Astrocyte (in vitro differentiated cells and primary cell): ENCODE measurements around the gene S1PR1. TPM values are rescaled to one million over a fixed set of nuclear protein-coding genes. Genes with fewer than 3 reads are reported as not detected.
"Not testable (repeated sequence)": the region's sequence is repeated elsewhere in the genome, so short reads cannot be mapped to it uniquely, and the experiment has no call there.

ENCODE experiments used
- DNase-seq: peaks from one replicate; pipeline ENCODE4 v3.0.0-alpha.2; 2010; ENCODE audit warnings: low read depth
- FAIRE-seq: peaks from 2 replicates; lab custom pipeline; 2011; peaks lifted over from hg19 to GRCh38; lab: Jason Lieb, UNC
- H2AFZ ChIP-seq: 2 replicates; pipeline ENCODE4 v1.6.0; 2012; ENCODE audit warnings: low read depth, low read length, inconsistent platforms
- H3K27ac ChIP-seq: 2 replicates; pipeline ENCODE4 v1.5.1; 2011; ENCODE audit warnings: low read depth, low read length, inconsistent platforms
- H3K27me3 ChIP-seq: 2 replicates; pipeline ENCODE4 v1.6.0; 2011; ENCODE audit warnings: low read length, inconsistent platforms; ENCODE audit not compliant: insufficient read depth
- H3K36me3 ChIP-seq: 2 replicates; pipeline ENCODE4 v1.5.1; 2011; ENCODE audit warnings: low read length, inconsistent platforms; ENCODE audit not compliant: insufficient read depth
- H3K4me1 ChIP-seq: 2 replicates; pipeline ENCODE4 v1.5.1; 2011; ENCODE audit warnings: low read length, inconsistent platforms; ENCODE audit not compliant: insufficient read depth
- H3K4me2 ChIP-seq: 2 replicates; pipeline ENCODE4 v1.6.0; 2012; ENCODE audit warnings: low read length, inconsistent platforms
- H3K4me3 ChIP-seq: 2 replicates; pipeline ENCODE4 v1.5.1; 2011; ENCODE audit warnings: low read depth, mild to moderate bottlenecking, low read length, inconsistent platforms; ENCODE audit not compliant: insufficient read depth
- H3K79me2 ChIP-seq: 2 replicates; pipeline ENCODE4 v1.6.0; 2012; ENCODE audit warnings: mild to moderate bottlenecking, low read length, inconsistent platforms; ENCODE audit not compliant: insufficient read depth
- H3K9ac ChIP-seq: 2 replicates; pipeline ENCODE4 v1.6.0; 2012; ENCODE audit warnings: mild to moderate bottlenecking, low read length, inconsistent platforms
- H3K9me3 ChIP-seq: 2 replicates; pipeline ENCODE4 v1.5.1; 2012; ENCODE audit warnings: low read depth, mild to moderate bottlenecking, low read length, inconsistent platforms; ENCODE audit not compliant: insufficient read depth
- H4K20me1 ChIP-seq: 2 replicates; pipeline ENCODE4 v1.6.0; 2012; ENCODE audit warnings: low read length, inconsistent platforms; ENCODE audit not compliant: insufficient read depth
- H3K27ac Mint-ChIP-seq: one replicate; pipeline ENCODE4 v1.8.0; 2021; ENCODE audit warnings: mild to moderate bottlenecking, mixed read lengths; ENCODE audit not compliant: unreplicated experiment
- H3K27me3 Mint-ChIP-seq: one replicate; pipeline ENCODE4 v1.8.0; 2021; ENCODE audit warnings: low read depth, mixed read lengths; ENCODE audit not compliant: unreplicated experiment
- H3K36me3 Mint-ChIP-seq: one replicate; pipeline ENCODE4 v1.8.0; 2021; ENCODE audit warnings: low read depth, mixed read lengths; ENCODE audit not compliant: unreplicated experiment
- H3K4me1 Mint-ChIP-seq: one replicate; pipeline ENCODE4 v1.8.0; 2021; ENCODE audit warnings: low read depth, mixed read lengths; ENCODE audit not compliant: unreplicated experiment
- H3K4me3 Mint-ChIP-seq: one replicate; pipeline ENCODE4 v1.8.0; 2021; ENCODE audit warnings: mild to moderate bottlenecking, moderate library complexity, mixed read lengths; ENCODE audit not compliant: unreplicated experiment
- H3K9me3 Mint-ChIP-seq: one replicate; pipeline ENCODE4 v1.8.0; 2021; ENCODE audit warnings: mild to moderate bottlenecking, mixed read lengths; ENCODE audit not compliant: unreplicated experiment
- CTCF ChIP-seq: IDR thresholded peaks from 2 replicates; pipeline ENCODE4 v1.5.1; 2011; ENCODE audit warnings: low read depth, mild to moderate bottlenecking, inconsistent platforms, low read length, moderate library complexity; ENCODE audit not compliant: insufficient read depth
- EZH2 ChIP-seq: IDR thresholded peaks from 2 replicates; pipeline ENCODE4 v1.6.1; 2012; ENCODE audit warnings: mild to moderate bottlenecking, low read length, inconsistent platforms; ENCODE audit not compliant: insufficient read depth
- total RNA-seq: library from RNA; stranded (reverse); gene quantifications from 2 replicates; pipeline ENCODE4 v1.2.1, GENCODE V29; 2021

S1PR1 gene
- total RNA-seq, 1 donor from 2014 or later = 14.4 TPM

DNA sequence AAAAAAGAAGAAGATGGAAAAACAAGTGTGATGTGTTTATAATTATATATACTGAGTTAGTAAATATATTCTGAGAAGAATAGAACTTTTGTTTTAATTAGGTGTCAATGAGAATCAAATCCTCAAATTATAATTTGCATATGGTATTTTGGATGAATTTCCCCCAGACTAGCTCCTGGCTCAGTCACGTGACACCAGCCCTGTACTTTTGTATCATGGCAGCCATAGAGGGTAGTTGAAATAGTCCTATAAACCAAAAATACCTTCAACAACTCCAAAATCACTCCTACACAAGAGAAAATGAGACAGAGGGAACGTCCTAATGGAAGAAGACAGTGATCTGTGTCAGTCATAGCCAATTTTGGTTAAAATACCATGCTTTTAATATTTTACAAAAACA lies 9.0 kb upstream of the S1PR1 start:
- TF ChIP-seq CTCF (no peak), EZH2 (no peak)
- H3K36me3 Mint-ChIP-seq = no peaks in the 10 kb centered on the region

DNA sequence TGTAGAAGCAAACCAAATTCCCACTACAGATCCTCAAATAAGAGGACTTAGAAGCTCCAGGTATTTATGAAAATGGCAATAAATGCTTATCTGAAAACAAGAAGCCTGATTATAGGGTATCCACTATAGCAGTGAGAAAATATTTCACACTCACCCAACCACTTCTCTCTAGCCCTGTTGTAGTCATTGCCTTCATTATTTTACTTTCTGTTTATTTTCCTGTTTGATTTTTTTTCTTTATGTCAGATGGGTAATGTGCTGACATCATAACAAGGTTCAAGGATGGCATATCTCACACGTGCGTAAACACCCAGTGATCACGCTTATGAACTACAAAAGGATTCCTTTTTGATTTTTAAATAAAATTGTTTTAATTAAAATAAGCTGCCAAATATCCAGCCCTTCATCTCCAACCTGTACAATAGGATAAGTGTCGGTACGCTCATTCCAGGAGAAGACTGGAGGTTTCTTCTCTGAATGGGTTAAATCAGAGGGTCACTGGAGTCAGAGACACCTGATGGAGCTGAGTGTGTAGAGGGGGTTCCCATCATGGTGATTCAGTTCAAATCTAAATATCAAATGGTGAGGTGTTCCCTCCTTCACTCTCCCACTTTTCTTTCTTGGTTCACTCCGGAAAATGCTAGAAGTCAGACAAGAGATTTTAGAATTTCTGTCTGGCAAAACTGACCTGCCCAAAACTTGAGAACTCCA lies 8.2 kb upstream of the S1PR1 start:
- H3K4me1 Mint-ChIP-seq = no peaks in the 10 kb centered on the region
- H3K27me3 Mint-ChIP-seq = peaks cover 2% of the 10 kb centered on the region
- Histone ChIP-seq H4K20me1 (no peaks in the 10 kb centered on the region), H3K4me3 (no peak overlapping the region), H3K79me2 (no peaks in the 10 kb centered on the region), H3K36me3 (no peaks in the 10 kb centered on the region), H3K27ac (no peak overlapping the region), H3K27me3 (no peaks in the 10 kb centered on the region), H3K4me2 (no peak overlapping the region), H3K9me3 (no peaks in the 10 kb centered on the region), H3K4me1 (no peaks in the 10 kb centered on the region), H2AFZ (no peak overlapping the region), H3K9ac (no peak overlapping the region)
- DNase-seq = no peak
- H3K27ac Mint-ChIP-seq = no peak overlapping the region
- TF ChIP-seq EZH2 = no peak
- TF ChIP-seq CTCF = no peak
- H3K4me3 Mint-ChIP-seq = no peak overlapping the region
- no peaks in the 10 kb centered on the region for H3K9me3 Mint-ChIP-seq
- FAIRE-seq = no peak
- H3K36me3 Mint-ChIP-seq = no peaks in the 10 kb centered on the region

More for the DNA sequence above, 9.0 kb upstream of the S1PR1 start:
- no peak overlapping the region for H3K4me3 ChIP-seq
- H3K9ac ChIP-seq = no peak overlapping the region
- H4K20me1 ChIP-seq = no peaks in the 10 kb centered on the region
- peaks cover 2% of the 10 kb centered on the region for H3K27me3 Mint-ChIP-seq
- no peaks in the 10 kb centered on the region for H3K79me2 ChIP-seq
- H3K36me3 ChIP-seq = no peaks in the 10 kb centered on the region
- H3K9me3 Mint-ChIP-seq = no peaks in the 10 kb centered on the region
- no peak for FAIRE-seq
- H3K27ac ChIP-seq = no peak overlapping the region
- H3K4me2 ChIP-seq = no peak overlapping the region
- H3K4me3 Mint-ChIP-seq = no peak overlapping the region
- no peak for DNase-seq
- H2AFZ ChIP-seq = no peak overlapping the region
- no peak overlapping the region for H3K27ac Mint-ChIP-seq
- H3K27me3 ChIP-seq = no peaks in the 10 kb centered on the region
- no peaks in the 10 kb centered on the region for H3K4me1 ChIP-seq
- no peaks in the 10 kb centered on the region for H3K9me3 ChIP-seq
- H3K4me1 Mint-ChIP-seq = no peaks in the 10 kb centered on the region

DNA sequence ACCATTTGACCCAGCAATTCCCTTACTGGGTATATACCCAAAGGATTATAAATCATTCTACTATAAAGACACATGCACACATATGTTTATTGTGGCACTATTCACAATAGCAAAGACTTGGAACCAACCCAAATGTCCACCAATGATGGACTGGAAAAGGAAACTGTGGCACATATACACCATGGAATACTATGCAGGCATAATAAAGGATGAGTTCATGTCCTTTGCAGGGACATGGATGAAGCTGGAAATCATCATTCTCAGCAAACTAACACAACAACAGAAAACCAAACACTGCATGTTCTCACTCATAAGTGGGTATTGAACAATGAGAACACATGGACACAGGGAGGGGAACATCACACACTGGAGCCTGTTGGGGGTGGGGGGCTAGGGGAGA lies 4.6 kb upstream of the S1PR1 start:
- H3K4me1 ChIP-seq, H4K20me1 ChIP-seq, H3K9ac ChIP-seq, DNase-seq, H3K27ac ChIP-seq, H3K27ac Mint-ChIP-seq, H3K4me2 ChIP-seq, H3K27me3 ChIP-seq, H2AFZ ChIP-seq, H3K4me1 Mint-ChIP-seq, H3K4me3 Mint-ChIP-seq, FAIRE-seq, H3K36me3 ChIP-seq, H3K79me2 ChIP-seq, H3K9me3 ChIP-seq, H3K9me3 Mint-ChIP-seq, H3K27me3 Mint-ChIP-seq, H3K4me3 ChIP-seq, H3K36me3 Mint-ChIP-seq: not testable (repeated sequence)
